IMR-90 (cell line): Measurements from ENCODE around the gene AKAP8L. TPM values are rescaled to one million over a fixed set of nuclear protein-coding genes. Genes with fewer than 3 reads are reported as not detected.
A peak's percentile ranks its signal among the peaks of the same experiment; 100 is the strongest.

Experiments used
- ATAC-seq: fragments of 200-7000 bp; cut with Tn5 transposase; 2 replicates; pipeline ENCODE4 v1.9.1; 2020; ENCODE audit warnings: low read depth, mild to moderate bottlenecking, moderate library complexity
- BruUV-seq: library from RNA; stranded (reverse); fragments of 400-500 nt; replicated peaks from 2 replicates; lab custom pipeline; 2021; lab: Mats Ljungman, UMichigan
- CTCF ChIA-PET: fragments of 300-600 bp; formaldehyde crosslinking; extraction: SDS; loops from one replicate; lab custom pipeline; 2021; ENCODE audit warnings: antibody characterized with exemption; lab: Yijun Ruan, JAX
- POLR2A ChIA-PET: fragments of 300-600 bp; sonication (Branson Sonifier 250); formaldehyde crosslinking; loops from one replicate; lab custom pipeline; 2022; ENCODE audit warnings: antibody characterized with exemption; ENCODE audit not compliant: unreplicated experiment; lab: Charles Lee
- DNase-seq: peaks from one replicate; pipeline ENCODE4 v3.0.0; 2013
- H2AFZ ChIP-seq: replicated peaks from 2 replicates; pipeline ENCODE3; 2013; ENCODE audit warnings: low read length, mild to moderate bottlenecking; ENCODE audit not compliant: poor library complexity
- H2AK5ac ChIP-seq: 2 replicates; pipeline ENCODE4 v1.6.1; 2013; ENCODE audit warnings: low read depth, low read length, inconsistent platforms
- H2AK9ac ChIP-seq: replicated peaks from 2 replicates; pipeline ENCODE3; 2013; ENCODE audit warnings: mild to moderate bottlenecking, low read depth, low read length, moderate library complexity; ENCODE audit not compliant: poor library complexity
- H2BK120ac ChIP-seq: 2 replicates; pipeline ENCODE4 v1.6.1; 2013; ENCODE audit warnings: low read depth, low read length, inconsistent platforms
- H2BK15ac ChIP-seq: 3 replicates; pipeline ENCODE4 v1.6.1; 2013; ENCODE audit warnings: low read depth, low read length, inconsistent platforms
- H2BK20ac ChIP-seq: 2 replicates; pipeline ENCODE4 v1.6.1; 2013; ENCODE audit warnings: low read depth, mild to moderate bottlenecking, inconsistent platforms, low read length, moderate library complexity
- H2BK5ac ChIP-seq: 2 replicates; pipeline ENCODE4 v1.6.1; 2013; ENCODE audit warnings: mild to moderate bottlenecking, low read depth, low read length, inconsistent platforms; ENCODE audit not compliant: poor library complexity, severe bottlenecking
- H3K14ac ChIP-seq: replicated peaks from 2 replicates; pipeline ENCODE4 v1.6.1; 2013; ENCODE audit warnings: low read depth, low read length, inconsistent platforms
- H3K18ac ChIP-seq: 2 replicates; pipeline ENCODE4 v1.6.1; 2013; ENCODE audit warnings: low read depth, low read length, control low read depth
- H3K23ac ChIP-seq: 2 replicates; pipeline ENCODE4 v1.6.1; 2013; ENCODE audit warnings: low read depth, low read length, inconsistent platforms
- H3K27ac ChIP-seq: 2 replicates; pipeline ENCODE4 v1.5.1; 2013; ENCODE audit warnings: mild to moderate bottlenecking, control low read depth, low read length; ENCODE audit not compliant: insufficient read depth
- H3K27me3 ChIP-seq: 2 replicates; pipeline ENCODE4 v1.6.1; 2013; ENCODE audit warnings: low read length; ENCODE audit not compliant: control insufficient read depth, insufficient read depth
- H3K36me3 ChIP-seq: 2 replicates; pipeline ENCODE4 v1.6.1; 2013; ENCODE audit warnings: low read length, mixed read lengths; ENCODE audit not compliant: control insufficient read depth, insufficient read depth
- H3K4ac ChIP-seq: 2 replicates; pipeline ENCODE4 v1.6.1; 2013; ENCODE audit warnings: low read depth, low read length, inconsistent platforms
- H3K4me1 ChIP-seq: 2 replicates; pipeline ENCODE4 v1.6.1; 2013; ENCODE audit warnings: low read length, mixed read lengths; ENCODE audit not compliant: control insufficient read depth, insufficient read depth
- H3K4me2 ChIP-seq: 2 replicates; pipeline ENCODE4 v1.6.1; 2013; ENCODE audit warnings: low read depth, mild to moderate bottlenecking, control low read depth, low read length, moderate library complexity
- H3K4me3 ChIP-seq: 2 replicates; pipeline ENCODE4 v1.5.1; 2013; ENCODE audit warnings: low read depth, mild to moderate bottlenecking, control low read depth, low read length, moderate library complexity; ENCODE audit not compliant: insufficient read depth
- H3K56ac ChIP-seq: 2 replicates; pipeline ENCODE4 v1.6.1; 2013; ENCODE audit warnings: low read length, inconsistent platforms; ENCODE audit not compliant: insufficient read depth; ENCODE audit errors: extremely low read depth
- H3K79me1 ChIP-seq, 2 experiments: 2 replicates each; pipeline ENCODE4 v1.6.1; 2013; ENCODE audit warnings: low read length in 2 of 2, inconsistent platforms in 1 of 2, low read depth in 1 of 2
- H3K9ac ChIP-seq: 2 replicates; pipeline ENCODE4 v1.6.1; 2013; ENCODE audit warnings: low read depth, low read length, control low read depth
- H3K9me1 ChIP-seq: 2 replicates; pipeline ENCODE4 v1.6.1; 2013; ENCODE audit warnings: low read length, inconsistent platforms; ENCODE audit not compliant: insufficient read depth
- H3K9me3 ChIP-seq: 2 replicates; pipeline ENCODE4 v1.6.1; 2013; ENCODE audit warnings: low read length; ENCODE audit not compliant: control insufficient read depth, insufficient read depth
- H4K20me1 ChIP-seq: 2 replicates; pipeline ENCODE4 v1.6.1; 2013; ENCODE audit warnings: low read length, inconsistent platforms; ENCODE audit not compliant: insufficient read depth
- H4K5ac ChIP-seq: 2 replicates; pipeline ENCODE4 v1.6.1; 2013; ENCODE audit warnings: mild to moderate bottlenecking, low read depth, low read length, control low read depth
- H4K8ac ChIP-seq, 2 experiments: 2 replicates each; pipeline ENCODE4 v1.6.1; 2013; ENCODE audit warnings: low read depth in 2 of 2, low read length in 2 of 2, control low read depth in 1 of 2, inconsistent platforms in 1 of 2
- H4K91ac ChIP-seq: 2 replicates; pipeline ENCODE4 v1.6.1; 2013; ENCODE audit warnings: low read depth, low read length, inconsistent platforms; ENCODE audit not compliant: insufficient read depth
- MAZ ChIP-seq: IDR thresholded peaks from 2 replicates; pipeline ENCODE4 v1.6.1; 2012; ENCODE audit warnings: low read depth, mild to moderate bottlenecking, low read length, improper control_type of control experiment, moderate library complexity, borderline replicate concordance
- RAD21 ChIP-seq: IDR thresholded peaks from 2 replicates; pipeline ENCODE4 v1.6.1; 2012; ENCODE audit warnings: low read length, improper control_type of control experiment
- RFX5 ChIP-seq: IDR thresholded peaks from 2 replicates; pipeline ENCODE4 v1.8.0; 2012; ENCODE audit warnings: low read depth, mild to moderate bottlenecking, low read length, moderate library complexity
- SMC3 ChIP-seq: fragments of 150-350 bp; IDR thresholded peaks from 2 replicates; pipeline ENCODE4 v1.6.1; 2016; ENCODE audit warnings: low read depth, mild to moderate bottlenecking, antibody characterized with exemption, low read length, moderate library complexity
- USF2 ChIP-seq: fragments of 150-350 bp; IDR thresholded peaks from 2 replicates; pipeline ENCODE4 v1.6.1; 2017; ENCODE audit warnings: mild to moderate bottlenecking, antibody characterized with exemption, low read length, low read depth
- WGBS, 2 experiments: methylation state at CpG; one replicate each; pipeline versions ENCODE4 v1.1.5 to v1.1.7; 2013; ENCODE audit warnings: missing lambda C conversion rate in 2 of 2; ENCODE audit not compliant: insufficient read length in 1 of 2; ENCODE audit errors: extremely low coverage in 2 of 2; 5-methylcytosine and 5-hydroxymethylcytosine counted together
- dilution Hi-C: fragments of 300-500 bp; cut with HindIII; formaldehyde crosslinking; loops from one replicate; pipeline ENCODE4 v1.14.3; 2018; ENCODE audit warnings: low sequenced_read_pairs; ENCODE audit not compliant: unreplicated experiment
- in situ Hi-C: fragments of 300-500 bp; cut with MboI; formaldehyde crosslinking; loops from 3 replicates; pipeline ENCODE4 v1.14.3; 2019; ENCODE audit warnings: low sequenced_read_pairs, inconsistent platforms, mixed read lengths
- intact Hi-C: fragments of 100-400 bp; cut with micrococcal nuclease; formaldehyde crosslinking; loops from 2 replicates; pipeline ENCODE4 v1.10.0; 2022
- polyA plus RNA-seq, 3 experiments: library from polyadenylated mRNA; depleted of rRNA; stranded (reverse); fragments of >200 nt; gene quantifications; 2 replicates each; pipeline ENCODE4 v1.2.3, GENCODE V29; 2012; ENCODE audit warnings: low replicate concordance in 1 of 3
- total RNA-seq: library from RNA; depleted of rRNA; stranded (reverse); fragments of >200 nt; gene quantifications from 2 replicates; pipeline ENCODE4 v1.2.3, GENCODE V29; 2012
- TF ChIP-seq, protein P1 (sequence below): conservative IDR thresholded peaks from 2 replicates; pipeline ENCODE4 v1.5.1; 2012; ENCODE audit warnings: mild to moderate bottlenecking, low read depth, low read length, improper control_type of control experiment

Gene AKAP8L
- total and polyA plus RNA-seq, 2 of the 4 experiments (the other 2 are of a cell fraction), result 43.1 to 44.6 TPM

- TF ChIP-seq SMC3, result no peak
Measured at GRCh38 chr19:15422296-15423075, 3.7 kb upstream of the AKAP8L start (continued).

- in situ Hi-C loops, result loop anchor here (25.0 kb wide), 1 partner anchor 766 kb away; the partner anchor contains the start of genes AP1M1 and FAM32A
- no peak overlapping the region for H2BK120ac ChIP-seq
- H3K79me1 ChIP-seq, result peaks cover 5 to 32% of the 10 kb centered on the region in 2 experiments; a peak in 2 of 4 replicates
- peaks cover 8% of the 10 kb centered on the region; the same call in 1 of the 2 replicates for H3K9me1 ChIP-seq
- dilution Hi-C loops, result no loop called here
- TF ChIP-seq USF2 (no peak), RFX5 (no peak), RAD21 (no peak), MAZ (no peak)
- TF ChIP-seq, protein P1, sequence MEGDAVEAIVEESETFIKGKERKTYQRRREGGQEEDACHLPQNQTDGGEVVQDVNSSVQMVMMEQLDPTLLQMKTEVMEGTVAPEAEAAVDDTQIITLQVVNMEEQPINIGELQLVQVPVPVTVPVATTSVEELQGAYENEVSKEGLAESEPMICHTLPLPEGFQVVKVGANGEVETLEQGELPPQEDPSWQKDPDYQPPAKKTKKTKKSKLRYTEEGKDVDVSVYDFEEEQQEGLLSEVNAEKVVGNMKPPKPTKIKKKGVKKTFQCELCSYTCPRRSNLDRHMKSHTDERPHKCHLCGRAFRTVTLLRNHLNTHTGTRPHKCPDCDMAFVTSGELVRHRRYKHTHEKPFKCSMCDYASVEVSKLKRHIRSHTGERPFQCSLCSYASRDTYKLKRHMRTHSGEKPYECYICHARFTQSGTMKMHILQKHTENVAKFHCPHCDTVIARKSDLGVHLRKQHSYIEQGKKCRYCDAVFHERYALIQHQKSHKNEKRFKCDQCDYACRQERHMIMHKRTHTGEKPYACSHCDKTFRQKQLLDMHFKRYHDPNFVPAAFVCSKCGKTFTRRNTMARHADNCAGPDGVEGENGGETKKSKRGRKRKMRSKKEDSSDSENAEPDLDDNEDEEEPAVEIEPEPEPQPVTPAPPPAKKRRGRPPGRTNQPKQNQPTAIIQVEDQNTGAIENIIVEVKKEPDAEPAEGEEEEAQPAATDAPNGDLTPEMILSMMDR, result no peak
- no peak overlapping the region for H2AFZ ChIP-seq
- H3K4me2 ChIP-seq, result no peak overlapping the region
- WGBS, 2 experiments, result 0% methylated on average over 2 of the region's 15 CpGs; no CpG with 5 or more reads in 1 of the 2 experiments
- DNase-seq, result no peak
- no peak overlapping the region for H3K9ac ChIP-seq
- peaks cover 44% of the 10 kb centered on the region for H3K36me3 ChIP-seq
- no peak overlapping the region for H3K14ac ChIP-seq
- no peak overlapping the region for H4K91ac ChIP-seq
- no peak overlapping the region for H3K4ac ChIP-seq
- no peak overlapping the region for H3K23ac ChIP-seq
- no peak overlapping the region for H4K8ac ChIP-seq
- no peak for ATAC-seq
- peaks cover 12% of the 10 kb centered on the region for H3K4me1 ChIP-seq
- H3K56ac ChIP-seq, result no peak overlapping the region
- no peak overlapping the region for H2AK5ac ChIP-seq
- ChIA-PET POLR2A (interaction anchor here (0.6 kb wide), 1 partner anchor 314 kb away, joined by 3 read pairs; no protein-coding TSS in a partner anchor), CTCF (interaction anchor here (0.5 kb wide), 1 partner anchor 9 kb away, joined by 3 read pairs; no protein-coding TSS in a partner anchor)
- H4K20me1 ChIP-seq, result peaks cover 44% of the 10 kb centered on the region
- intact Hi-C loops, result no loop called here
- peaks cover 5% of the 10 kb centered on the region; the same call in 1 of the 2 replicates for H3K9me3 ChIP-seq
- H2AK9ac ChIP-seq, result peak overlapping the region; percentile 34
- peak overlapping the region; percentile 29; the same call in 1 of the 2 replicates for H3K27ac ChIP-seq
- no peak overlapping the region for H2BK20ac ChIP-seq
- H4K5ac ChIP-seq, result no peak overlapping the region
- BruUV-seq, result no TSS peak
- H3K18ac ChIP-seq, result no peak overlapping the region
- H2BK15ac ChIP-seq, result no peak overlapping the region
- H3K27me3 ChIP-seq, result no peaks in the 10 kb centered on the region
- no peak overlapping the region for H3K4me3 ChIP-seq
- H2BK5ac ChIP-seq, result no peak overlapping the region
Measured at GRCh38 chr19:15421721-15422260, 3.0 kb upstream of the AKAP8L start.
